Hematopoietic multipotent progenitor cell treated with erythropoietin and hydrocortisone succinate and interleukin-3 and kit ligand, for 8 days (in vitro differentiated cells): ENCODE results near the gene DOCK4.

Source experiments
- DNase-seq: peaks from one replicate; pipeline ENCODE4 v3.0.0-alpha.2; 2015

Gene DOCK4

GRCh38 chr7:112190120-112190519 lies 16.1 kb downstream of the DOCK4 start:
- DNase-seq: no peak

- DNase-seq: no peak
Measured at GRCh38 chr7:112189691-112190090, 16.5 kb downstream of the DOCK4 start.

- DNase-seq: no peak
Measured at GRCh38 chr7:112188257-112188656, 17.9 kb downstream of the DOCK4 start.

GRCh38 chr7:112186300-112186699 lies 19.9 kb downstream of the DOCK4 start:
- DNase-seq: no peak

DNA sequence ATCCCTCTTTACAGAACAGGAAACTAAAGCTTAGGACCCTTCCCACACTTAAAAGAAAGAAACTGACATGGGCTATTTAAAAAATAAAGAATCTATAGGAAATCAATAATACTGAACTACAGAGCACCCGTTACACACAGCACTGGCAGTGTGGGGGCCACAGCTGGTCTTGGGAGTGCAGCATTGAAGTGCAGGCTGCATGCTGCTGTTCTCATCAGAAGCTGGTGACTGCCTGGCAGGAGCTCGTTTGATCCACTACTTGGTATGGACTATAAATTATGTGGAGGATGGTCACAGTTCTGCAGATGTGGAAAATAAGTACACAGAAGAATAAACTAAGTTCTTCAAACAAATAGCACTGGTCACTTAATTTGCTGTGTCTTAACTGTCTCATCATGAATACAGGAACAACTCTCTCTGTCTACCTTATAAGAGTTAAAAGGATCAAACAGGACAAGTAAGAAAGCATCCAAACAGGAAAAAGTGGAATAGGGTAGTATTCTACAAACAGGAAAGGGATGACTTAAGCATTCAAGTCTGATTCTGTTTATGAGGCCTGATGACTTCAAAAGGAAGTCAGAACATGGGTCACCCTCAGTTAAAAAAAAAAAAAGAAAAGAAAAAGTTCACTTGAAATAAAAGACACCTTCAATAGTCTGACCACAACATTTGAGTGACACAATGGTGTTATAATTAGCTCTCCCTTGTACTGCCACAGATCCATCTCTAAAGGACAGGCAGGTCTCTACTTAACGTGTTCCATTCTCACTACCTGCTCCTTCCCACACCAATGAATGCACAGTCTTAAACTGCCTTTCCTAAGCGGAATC lies 21.0 kb downstream of the DOCK4 start:
- no peak for DNase-seq

DNA sequence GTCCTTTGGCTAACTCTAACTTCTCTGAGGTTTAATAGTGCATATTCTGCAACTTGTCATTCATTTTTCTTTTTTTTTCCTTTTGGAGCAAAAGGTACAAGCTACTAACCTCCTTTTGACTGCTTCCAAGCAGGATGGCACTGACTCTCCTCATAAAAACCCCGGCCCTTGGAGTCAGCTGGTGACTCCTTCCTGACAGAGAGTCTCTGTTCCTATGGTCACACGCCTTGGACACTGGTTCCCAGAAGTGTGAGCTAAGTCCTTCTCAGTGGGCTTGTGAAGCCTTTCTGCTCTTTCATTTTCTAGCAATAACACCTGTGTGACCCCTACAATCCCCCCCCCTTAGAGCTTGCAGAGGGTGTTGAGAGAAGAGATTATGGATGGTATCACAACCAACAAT lies 21.7 kb downstream of the DOCK4 start:
- no peak for DNase-seq

DNA sequence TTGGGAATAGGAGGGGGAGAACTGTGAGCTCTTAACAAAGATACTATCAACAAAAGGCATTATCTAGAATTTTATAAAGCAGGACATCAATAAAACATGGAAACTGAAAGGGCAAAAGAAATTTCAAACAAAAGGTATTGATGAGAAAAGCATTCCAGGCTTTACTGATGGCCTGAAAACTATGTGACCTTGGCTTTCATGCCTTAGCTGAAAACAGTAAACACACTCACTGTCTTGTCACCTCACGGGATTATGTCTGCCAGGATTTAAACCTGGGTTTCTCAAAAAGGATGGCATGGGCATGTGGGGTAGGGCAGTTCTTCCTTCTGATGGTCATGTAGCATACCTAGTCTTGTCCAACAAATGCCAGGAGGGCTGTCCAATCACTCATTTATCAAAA lies 22.9 kb downstream of the DOCK4 start:
- DNase-seq: no peak

GRCh38 chr7:112182749-112183148 lies 23.4 kb downstream of the DOCK4 start:
- DNase-seq: no peak

DNA sequence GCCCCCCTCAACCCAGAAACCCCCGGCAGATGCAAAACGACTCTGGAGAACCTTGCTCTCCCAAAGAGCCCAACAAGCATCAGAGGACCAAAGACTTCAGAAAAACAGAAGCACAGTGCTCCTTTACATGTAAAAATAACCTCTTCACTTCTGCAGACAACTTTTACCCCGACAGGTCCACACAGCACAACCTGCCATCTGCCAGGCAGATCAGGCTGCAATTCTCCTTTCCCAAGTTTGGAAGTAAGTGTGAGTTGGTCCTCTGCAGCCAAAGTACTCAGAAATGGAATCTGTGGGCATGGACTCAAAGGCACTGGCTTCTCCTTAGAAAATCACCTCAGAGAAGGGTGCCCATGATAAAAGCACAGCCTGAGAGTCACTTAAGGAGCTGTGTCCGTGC lies 26.0 kb downstream of the DOCK4 start:
- DNase-seq: no peak

DNA sequence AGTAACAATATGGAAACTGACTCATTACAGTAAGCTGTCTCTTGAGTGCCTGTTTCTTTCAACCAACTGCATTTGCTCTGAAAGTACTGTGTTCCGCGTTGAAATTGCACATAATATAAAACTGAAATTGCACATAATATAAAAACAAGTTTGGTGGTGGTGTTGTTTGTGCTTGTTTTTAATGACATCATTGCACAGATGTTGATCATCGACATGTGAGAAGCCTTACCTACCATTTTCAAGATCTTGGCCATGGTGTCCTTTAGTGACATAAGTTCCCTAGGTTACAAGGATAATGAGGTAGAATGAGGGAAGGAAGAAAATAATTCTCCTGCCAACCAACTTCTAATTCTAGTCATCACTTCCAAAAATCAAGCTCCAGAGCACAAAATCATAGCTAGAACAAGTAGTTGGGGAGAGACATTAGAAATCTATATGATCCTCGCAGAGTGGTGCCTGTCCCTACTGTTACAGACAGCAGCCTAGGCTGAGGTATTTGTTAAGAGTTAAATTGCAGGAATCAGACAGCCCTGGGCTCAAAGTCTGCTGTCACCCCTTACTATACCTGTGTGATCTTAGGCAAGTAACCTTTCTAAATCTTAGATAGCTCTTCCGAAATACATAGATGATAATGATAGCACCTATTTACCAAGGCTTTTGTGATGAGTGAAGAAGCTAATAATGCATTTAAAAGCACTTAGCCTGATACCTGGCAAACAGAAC lies 29.3 kb downstream of the DOCK4 start:
- DNase-seq: no peak

GRCh38 chr7:112176241-112176640 lies 30.0 kb downstream of the DOCK4 start:
- no peak for DNase-seq

- DNase-seq: no peak
Measured at GRCh38 chr7:112174192-112174591, 32.0 kb downstream of the DOCK4 start.

GRCh38 chr7:112173568-112173905 lies 32.7 kb downstream of the DOCK4 start:
- no peak for DNase-seq

GRCh38 chr7:112172870-112173567 lies 33.2 kb downstream of the DOCK4 start:
- no peak for DNase-seq

DNA sequence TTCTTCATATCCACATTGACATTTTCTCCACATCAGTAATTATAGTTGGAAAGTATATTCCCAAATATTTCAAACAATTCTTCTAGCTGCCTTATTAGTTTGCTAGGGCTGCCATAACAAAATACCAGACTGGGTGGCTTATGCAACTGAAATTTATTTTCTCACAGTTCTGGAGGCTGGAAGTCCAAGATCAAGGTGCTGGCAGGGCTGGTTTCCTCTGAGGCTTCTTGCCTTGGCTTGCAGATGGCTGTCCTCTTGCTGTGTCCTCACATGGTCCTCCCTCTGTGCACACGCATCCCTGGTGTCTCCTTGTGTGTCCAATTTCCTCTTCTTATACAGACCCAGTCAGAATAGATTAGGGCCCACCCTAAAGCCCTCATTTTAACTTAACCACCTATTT lies 34.5 kb downstream of the DOCK4 start:
- DNase-seq: no peak

DNA sequence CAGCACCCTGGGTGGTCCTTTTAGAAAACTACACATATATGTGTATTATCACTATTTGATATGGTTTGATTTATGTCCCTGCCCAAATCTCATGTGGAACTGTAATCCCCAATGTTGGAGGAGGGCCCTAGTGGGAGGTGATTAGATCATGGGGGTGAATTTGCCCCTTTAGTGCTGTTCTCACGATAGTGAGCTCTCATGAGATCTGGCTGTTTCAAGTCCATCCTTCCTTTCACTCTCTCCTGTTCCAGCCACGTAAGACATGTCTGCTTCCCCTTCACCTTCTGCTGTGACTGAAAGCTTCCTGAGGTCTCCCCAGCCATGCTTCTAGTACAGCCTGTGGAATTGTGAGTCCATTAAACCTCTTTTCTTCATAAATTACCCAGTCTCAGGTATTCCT lies 37.3 kb downstream of the DOCK4 start:
- DNase-seq: no peak

GRCh38 chr7:112167147-112167546 lies 39.1 kb downstream of the DOCK4 start:
- DNase-seq: no peak

- no peak for DNase-seq
Measured at GRCh38 chr7:112162784-112163506, 43.3 kb downstream of the DOCK4 start.

- DNase-seq: no peak
Measured at GRCh38 chr7:112162142-112162766, 43.9 kb downstream of the DOCK4 start.

DNA sequence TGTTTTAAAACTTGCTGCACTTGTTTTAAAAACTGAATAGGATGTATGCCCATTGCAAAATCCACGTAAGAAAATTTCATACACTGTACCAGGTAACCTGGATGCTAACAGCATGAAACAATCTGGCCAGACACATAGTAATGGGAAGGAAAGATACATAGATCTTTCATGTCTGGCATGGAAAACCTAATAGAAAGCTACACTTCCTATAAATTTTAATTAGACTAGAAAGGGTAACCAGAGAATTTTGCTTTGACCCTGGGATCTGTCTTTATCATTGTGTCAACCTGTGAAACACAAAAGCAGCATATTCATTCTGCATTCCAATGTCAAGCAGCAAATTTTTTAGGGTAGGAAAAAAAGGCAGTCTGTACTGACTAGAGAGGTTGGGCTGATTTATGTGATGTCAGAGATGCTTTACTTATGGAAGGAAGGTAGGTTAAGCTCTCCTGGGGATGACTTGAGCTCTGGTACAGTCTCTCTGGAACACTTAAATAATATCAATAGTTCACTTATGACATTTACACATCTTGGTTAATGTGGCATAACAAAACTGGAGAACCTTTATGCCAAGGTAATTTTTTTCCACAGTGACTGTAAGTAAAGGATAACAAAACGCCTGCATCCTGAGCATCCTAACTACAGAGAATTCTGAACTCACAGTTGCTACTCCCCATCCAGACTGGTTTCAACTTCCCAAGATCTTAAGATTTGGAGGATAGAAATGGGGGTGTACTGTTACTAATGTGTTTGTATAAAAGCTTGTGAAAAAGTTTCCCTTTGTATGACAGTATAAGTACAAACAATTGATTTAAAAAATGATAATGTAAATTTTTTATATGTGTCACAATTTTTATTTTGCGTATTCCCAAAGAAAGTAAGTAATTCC lies 44.7 kb downstream of the DOCK4 start:
- no peak for DNase-seq

DNA sequence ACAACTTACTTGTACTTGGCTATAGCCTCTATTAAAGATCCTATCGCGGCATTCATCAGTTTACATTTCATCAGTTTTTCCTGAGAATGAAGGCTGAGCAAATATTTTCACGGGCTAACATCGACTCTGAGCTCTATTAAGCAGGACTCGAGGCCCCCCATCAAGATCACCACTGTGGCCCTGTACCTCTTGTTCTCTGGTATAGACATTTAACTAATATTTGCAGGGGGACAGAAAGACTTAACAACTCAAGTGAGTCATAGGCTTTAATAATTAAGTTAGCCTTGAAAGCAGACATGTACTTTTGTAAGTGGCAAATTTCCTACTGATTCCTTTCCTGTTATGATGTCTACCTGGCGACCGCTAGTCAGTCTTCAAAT lies 45.4 kb downstream of the DOCK4 start:
- DNase-seq: no peak
